GM12892 (cell line): ENCODE data around the gene KRT28.

Experiments
- POLR2A ChIP-seq: IDR thresholded peaks from 2 replicates; pipeline ENCODE4 v1.6.1; 2011; ENCODE audit warnings: low read depth, low read length, control low read depth
- POLR2AphosphoS5 ChIP-seq: IDR thresholded peaks from 2 replicates; pipeline ENCODE4 v1.6.1; 2011; ENCODE audit warnings: low read depth, low read length, control low read depth
- TAF1 ChIP-seq: IDR thresholded peaks from 2 replicates; pipeline ENCODE4 v1.6.1; 2011; ENCODE audit warnings: low read depth, mild to moderate bottlenecking, control low read depth, low read length, borderline replicate concordance

DNA sequence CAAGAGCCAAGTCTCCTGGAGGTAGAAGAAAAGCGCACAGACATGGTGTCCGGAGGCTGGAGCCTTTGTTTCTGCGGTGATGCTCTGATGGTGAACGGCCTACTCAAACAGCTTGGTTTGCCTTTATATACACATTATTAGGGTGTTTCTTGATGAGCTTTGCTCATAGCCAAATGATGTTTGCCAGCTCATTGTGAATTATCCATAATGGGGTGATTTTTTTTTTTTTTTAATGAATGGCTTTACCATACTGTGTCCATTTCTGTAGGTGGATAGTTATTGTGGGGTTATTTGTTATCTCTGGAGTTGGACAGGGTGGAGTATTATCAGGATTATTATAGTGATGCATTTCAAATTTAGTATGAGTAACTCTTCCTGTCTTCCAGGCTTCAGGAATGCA lies 17.3 kb downstream of the KRT28 start, which contains the start of gene KRT27:
- TF ChIP-seq POLR2A, result no peak
- no peak for TF ChIP-seq POLR2AphosphoS5
- no peak for TF ChIP-seq TAF1
